H1 (cell line): ENCODE data around the gene TRPC4. TPM values are rescaled to one million over a fixed set of nuclear protein-coding genes. Genes with fewer than 3 reads are reported as not detected.

ENCODE experiments used
- CREB1 ChIP-seq: IDR thresholded peaks from 2 replicates; pipeline ENCODE4 v1.6.1; 2012; ENCODE audit warnings: inconsistent platforms
- EP300 ChIP-seq, 2 experiments: IDR thresholded peaks; 1 replicate in 1 of 2; 2 replicates in 1 of 2; pipeline ENCODE4 v1.6.1; 2011 to 2012; ENCODE audit warnings: low read depth in 2 of 2, low read length in 2 of 2, mild to moderate bottlenecking in 2 of 2, borderline replicate concordance in 1 of 2, inconsistent platforms in 1 of 2, moderate library complexity in 1 of 2
- FOSL1 ChIP-seq: IDR thresholded peaks from 2 replicates; pipeline ENCODE4 v1.6.1; 2011; ENCODE audit warnings: mild to moderate bottlenecking, low read depth, low read length, moderate library complexity; ENCODE audit not compliant: insufficient read depth
- JUND ChIP-seq: IDR thresholded peaks from 2 replicates; pipeline ENCODE4 v1.6.1; 2011; ENCODE audit warnings: mild to moderate bottlenecking, improper control_type of control experiment, low read length
- MAFK ChIP-seq: IDR thresholded peaks from 2 replicates; pipeline ENCODE4 v1.6.1; 2012; ENCODE audit warnings: low read depth, mild to moderate bottlenecking, improper control_type of control experiment, low read length
- NANOG ChIP-seq: IDR thresholded peaks from 2 replicates; pipeline ENCODE4 v1.6.1; 2011; ENCODE audit warnings: low read length, low read depth, mild to moderate bottlenecking, inconsistent platforms; ENCODE audit not compliant: insufficient read depth, poor library complexity, severe bottlenecking
- POLR2A ChIP-seq, 2 experiments: IDR thresholded peaks; 1 replicate in 1 of 2; 2 replicates in 1 of 2; pipeline ENCODE4 v1.6.1; 2011; ENCODE audit warnings: low read depth in 2 of 2, low read length in 2 of 2, mild to moderate bottlenecking in 2 of 2; ENCODE audit errors: control extremely low read depth in 1 of 2
- POLR2AphosphoS5 ChIP-seq: IDR thresholded peaks from 2 replicates; pipeline ENCODE4 v1.6.1; 2011; ENCODE audit warnings: low read depth, low read length
- SIN3A ChIP-seq, 2 experiments: IDR thresholded peaks in 1 of 2; conservative IDR thresholded peaks in 1 of 2; 2 replicates each; pipeline ENCODE4 v1.6.1; 2011 to 2012; ENCODE audit warnings: low read length in 2 of 2, improper control_type of control experiment in 1 of 2, low read depth in 1 of 2, mild to moderate bottlenecking in 1 of 2
- SIRT6 ChIP-seq: IDR thresholded peaks from one replicate; pipeline ENCODE4 v1.7.1; 2012; ENCODE audit warnings: low read length, inconsistent platforms
- YY1 ChIP-seq: IDR thresholded peaks from 2 replicates; pipeline ENCODE4 v1.6.1; 2011; ENCODE audit warnings: low read depth, mild to moderate bottlenecking, low read length
- ZNF274 ChIP-seq: IDR thresholded peaks from 2 replicates; pipeline ENCODE4 v1.7.0; 2012; ENCODE audit warnings: low read length, borderline replicate concordance; ENCODE audit errors: extremely low read depth
- polyA plus RNA-seq, 7 experiments: library from polyadenylated mRNA; depleted of rRNA in 3 of 7; stranded (reverse) in 5 of 7; unstranded in 2 of 7; fragments of >200 nt in 5 of 7; fragments of 200-250 nt in 2 of 7; gene quantifications; 1 replicate in 5 of 7; 2 replicates in 1 of 7; 4 replicates in 1 of 7; pipeline versions ENCODE4 v1.2.1 to v1.2.3, GENCODE V29; 2011 to 2013; ENCODE audit warnings: missing spikeins in 2 of 7, mixed read lengths in 2 of 7
- total RNA-seq: library from RNA; stranded (reverse); fragmentation: NEBNext Ultra II Directional; extraction: Animal tissue kit (Norgen Biotek cat#: 25700); gene quantifications from 2 replicates; pipeline ENCODE4 v1.2.1, GENCODE V29; 2021
- TF ChIP-seq, protein P1 (sequence below): fragments of 300-600 bp; sonication (generic); IDR thresholded peaks from 2 replicates; pipeline ENCODE4 v1.7.1; 2012; ENCODE audit warnings: low read length, moderate library complexity, mild to moderate bottlenecking, inconsistent platforms; ENCODE audit not compliant: insufficient replicate concordance

TRPC4 gene
- total and polyA plus RNA-seq, 2 of the 8 experiments (the other 6 are each of a cell fraction or from before 2014, with no cell fraction given) = 12.3 to 14.7 TPM

DNA sequence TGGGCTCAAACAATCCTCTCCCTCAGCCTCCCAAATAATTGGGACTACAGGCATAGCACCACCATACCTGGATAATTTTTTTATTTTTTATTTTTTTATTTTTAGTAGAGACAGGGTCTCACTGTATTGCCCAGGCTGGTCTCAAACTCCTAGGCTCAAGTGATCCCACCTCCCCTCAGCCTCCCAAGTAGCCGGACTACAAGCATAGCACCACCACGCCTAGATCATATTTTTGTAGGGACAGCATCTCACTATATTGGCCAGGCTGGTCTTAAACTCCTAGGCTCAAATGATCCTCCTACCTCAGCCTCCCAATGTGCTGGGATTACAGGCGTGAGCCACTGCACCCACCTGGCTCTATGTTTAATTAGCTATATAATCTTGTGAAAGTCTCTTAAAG lies 114.2 kb downstream of the TRPC4 start (continued):
- TF ChIP-seq, protein P1, sequence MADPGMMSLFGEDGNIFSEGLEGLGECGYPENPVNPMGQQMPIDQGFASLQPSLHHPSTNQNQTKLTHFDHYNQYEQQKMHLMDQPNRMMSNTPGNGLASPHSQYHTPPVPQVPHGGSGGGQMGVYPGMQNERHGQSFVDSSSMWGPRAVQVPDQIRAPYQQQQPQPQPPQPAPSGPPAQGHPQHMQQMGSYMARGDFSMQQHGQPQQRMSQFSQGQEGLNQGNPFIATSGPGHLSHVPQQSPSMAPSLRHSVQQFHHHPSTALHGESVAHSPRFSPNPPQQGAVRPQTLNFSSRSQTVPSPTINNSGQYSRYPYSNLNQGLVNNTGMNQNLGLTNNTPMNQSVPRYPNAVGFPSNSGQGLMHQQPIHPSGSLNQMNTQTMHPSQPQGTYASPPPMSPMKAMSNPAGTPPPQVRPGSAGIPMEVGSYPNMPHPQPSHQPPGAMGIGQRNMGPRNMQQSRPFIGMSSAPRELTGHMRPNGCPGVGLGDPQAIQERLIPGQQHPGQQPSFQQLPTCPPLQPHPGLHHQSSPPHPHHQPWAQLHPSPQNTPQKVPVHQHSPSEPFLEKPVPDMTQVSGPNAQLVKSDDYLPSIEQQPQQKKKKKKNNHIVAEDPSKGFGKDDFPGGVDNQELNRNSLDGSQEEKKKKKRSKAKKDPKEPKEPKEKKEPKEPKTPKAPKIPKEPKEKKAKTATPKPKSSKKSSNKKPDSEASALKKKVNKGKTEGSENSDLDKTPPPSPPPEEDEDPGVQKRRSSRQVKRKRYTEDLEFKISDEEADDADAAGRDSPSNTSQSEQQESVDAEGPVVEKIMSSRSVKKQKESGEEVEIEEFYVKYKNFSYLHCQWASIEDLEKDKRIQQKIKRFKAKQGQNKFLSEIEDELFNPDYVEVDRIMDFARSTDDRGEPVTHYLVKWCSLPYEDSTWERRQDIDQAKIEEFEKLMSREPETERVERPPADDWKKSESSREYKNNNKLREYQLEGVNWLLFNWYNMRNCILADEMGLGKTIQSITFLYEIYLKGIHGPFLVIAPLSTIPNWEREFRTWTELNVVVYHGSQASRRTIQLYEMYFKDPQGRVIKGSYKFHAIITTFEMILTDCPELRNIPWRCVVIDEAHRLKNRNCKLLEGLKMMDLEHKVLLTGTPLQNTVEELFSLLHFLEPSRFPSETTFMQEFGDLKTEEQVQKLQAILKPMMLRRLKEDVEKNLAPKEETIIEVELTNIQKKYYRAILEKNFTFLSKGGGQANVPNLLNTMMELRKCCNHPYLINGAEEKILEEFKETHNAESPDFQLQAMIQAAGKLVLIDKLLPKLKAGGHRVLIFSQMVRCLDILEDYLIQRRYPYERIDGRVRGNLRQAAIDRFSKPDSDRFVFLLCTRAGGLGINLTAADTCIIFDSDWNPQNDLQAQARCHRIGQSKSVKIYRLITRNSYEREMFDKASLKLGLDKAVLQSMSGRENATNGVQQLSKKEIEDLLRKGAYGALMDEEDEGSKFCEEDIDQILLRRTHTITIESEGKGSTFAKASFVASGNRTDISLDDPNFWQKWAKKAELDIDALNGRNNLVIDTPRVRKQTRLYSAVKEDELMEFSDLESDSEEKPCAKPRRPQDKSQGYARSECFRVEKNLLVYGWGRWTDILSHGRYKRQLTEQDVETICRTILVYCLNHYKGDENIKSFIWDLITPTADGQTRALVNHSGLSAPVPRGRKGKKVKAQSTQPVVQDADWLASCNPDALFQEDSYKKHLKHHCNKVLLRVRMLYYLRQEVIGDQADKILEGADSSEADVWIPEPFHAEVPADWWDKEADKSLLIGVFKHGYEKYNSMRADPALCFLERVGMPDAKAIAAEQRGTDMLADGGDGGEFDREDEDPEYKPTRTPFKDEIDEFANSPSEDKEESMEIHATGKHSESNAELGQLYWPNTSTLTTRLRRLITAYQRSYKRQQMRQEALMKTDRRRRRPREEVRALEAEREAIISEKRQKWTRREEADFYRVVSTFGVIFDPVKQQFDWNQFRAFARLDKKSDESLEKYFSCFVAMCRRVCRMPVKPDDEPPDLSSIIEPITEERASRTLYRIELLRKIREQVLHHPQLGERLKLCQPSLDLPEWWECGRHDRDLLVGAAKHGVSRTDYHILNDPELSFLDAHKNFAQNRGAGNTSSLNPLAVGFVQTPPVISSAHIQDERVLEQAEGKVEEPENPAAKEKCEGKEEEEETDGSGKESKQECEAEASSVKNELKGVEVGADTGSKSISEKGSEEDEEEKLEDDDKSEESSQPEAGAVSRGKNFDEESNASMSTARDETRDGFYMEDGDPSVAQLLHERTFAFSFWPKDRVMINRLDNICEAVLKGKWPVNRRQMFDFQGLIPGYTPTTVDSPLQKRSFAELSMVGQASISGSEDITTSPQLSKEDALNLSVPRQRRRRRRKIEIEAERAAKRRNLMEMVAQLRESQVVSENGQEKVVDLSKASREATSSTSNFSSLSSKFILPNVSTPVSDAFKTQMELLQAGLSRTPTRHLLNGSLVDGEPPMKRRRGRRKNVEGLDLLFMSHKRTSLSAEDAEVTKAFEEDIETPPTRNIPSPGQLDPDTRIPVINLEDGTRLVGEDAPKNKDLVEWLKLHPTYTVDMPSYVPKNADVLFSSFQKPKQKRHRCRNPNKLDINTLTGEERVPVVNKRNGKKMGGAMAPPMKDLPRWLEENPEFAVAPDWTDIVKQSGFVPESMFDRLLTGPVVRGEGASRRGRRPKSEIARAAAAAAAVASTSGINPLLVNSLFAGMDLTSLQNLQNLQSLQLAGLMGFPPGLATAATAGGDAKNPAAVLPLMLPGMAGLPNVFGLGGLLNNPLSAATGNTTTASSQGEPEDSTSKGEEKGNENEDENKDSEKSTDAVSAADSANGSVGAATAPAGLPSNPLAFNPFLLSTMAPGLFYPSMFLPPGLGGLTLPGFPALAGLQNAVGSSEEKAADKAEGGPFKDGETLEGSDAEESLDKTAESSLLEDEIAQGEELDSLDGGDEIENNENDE = no peak
- no peak for TF ChIP-seq POLR2AphosphoS5
- TF ChIP-seq FOSL1 = no peak
- no peak for TF ChIP-seq ZNF274
- TF ChIP-seq CREB1 = no peak
- no peak for TF ChIP-seq SIN3A (conservative IDR thresholded peaks at IDR 0.05 in 1 of 2, IDR thresholded peaks at IDR 0.05 in 1 of 2; ENCODE audit: low read depth in 1 of 2, low read length in 2 of 2)
- TF ChIP-seq POLR2A (IDR thresholded peaks at IDR 0.05; ENCODE audit: control extremely low read depth in 1 of 2, low read depth in 2 of 2, low read length in 2 of 2) = no peak
- no peak for TF ChIP-seq SIRT6
- no peak for TF ChIP-seq MAFK
- TF ChIP-seq EP300 (IDR thresholded peaks at IDR 0.05; ENCODE audit: borderline replicate concordance in 1 of 2, low read depth in 2 of 2, low read length in 2 of 2) = no peak
- TF ChIP-seq NANOG = no peak
- TF ChIP-seq YY1 = no peak
- TF ChIP-seq JUND = no peak
- TF ChIP-seq, all 59 proteins: peak for 0
